ENCODE data around the gene PIEZO1. TPM values are rescaled to one million over a fixed set of nuclear protein-coding genes. Genes with fewer than 3 reads are reported as not detected.

Gene PIEZO1
- total RNA-seq, 1 donor from 2014 or later: 5.5 TPM

GRCh38 chr16:88750854-88751253 lies 34.2 kb downstream of the PIEZO1 start:
- H3K4me1 Mint-ChIP-seq: peaks cover 10% of the 10 kb centered on the region
- Histone ChIP-seq H3K27me3 (no peaks in the 10 kb centered on the region), H3K36me3 (no peaks in the 10 kb centered on the region), H3F3A (ENCODE audit: low read depth) (peaks cover 5% of the 10 kb centered on the region), H3K9ac (no peak overlapping the region), H3K27ac (no peak overlapping the region), H3K4me1 (no peaks in the 10 kb centered on the region), H3K4me2 (no peak overlapping the region), H4K20me1 (ENCODE audit: low read depth) (no peaks in the 10 kb centered on the region), H3K9me3 (ENCODE audit: low read depth) (no peaks in the 10 kb centered on the region), H3K4me3 (no peak overlapping the region), H2AFZ (replicated peaks) (no peak overlapping the region), H3K79me2 (ENCODE audit: low read depth) (no peaks in the 10 kb centered on the region)
- H3K27ac Mint-ChIP-seq: no peak overlapping the region
- TF ChIP-seq EZH2phosphoT487 (IDR thresholded peaks at IDR 0.05): no peak
- no peak for TF ChIP-seq EZH2 (IDR thresholded peaks at IDR 0.05)
- no peak for TF ChIP-seq CTCF (IDR thresholded peaks at IDR 0.05)
- H3K27me3 Mint-ChIP-seq (ENCODE audit: insufficient read depth, low read depth): peaks cover 6% of the 10 kb centered on the region
- DNase-seq (ENCODE audit: low spot score): no peak
- H3K4me3 Mint-ChIP-seq: no peak overlapping the region
- no peaks in the 10 kb centered on the region for H3K36me3 Mint-ChIP-seq
- no peaks in the 10 kb centered on the region for H3K9me3 Mint-ChIP-seq

- Mint-ChIP-seq H3K36me3 (no peaks in the 10 kb centered on the region), H3K4me3 (no peak overlapping the region), H3K27ac (no peak overlapping the region), H3K27me3 (ENCODE audit: insufficient read depth, low read depth) (peaks cover 6% of the 10 kb centered on the region), H3K9me3 (no peaks in the 10 kb centered on the region), H3K4me1 (no peaks in the 10 kb centered on the region)
- Histone ChIP-seq H3K4me2 (no peak overlapping the region), H2AFZ (replicated peaks) (no peak overlapping the region), H3K4me1 (peaks cover 10% of the 10 kb centered on the region), H3K36me3 (no peaks in the 10 kb centered on the region), H3K79me2 (ENCODE audit: low read depth) (no peaks in the 10 kb centered on the region), H3K9me3 (ENCODE audit: low read depth) (no peaks in the 10 kb centered on the region), H3K9ac (no peak overlapping the region), H3K27me3 (no peaks in the 10 kb centered on the region), H3K27ac (no peak overlapping the region), H3F3A (ENCODE audit: low read depth) (peaks cover 8% of the 10 kb centered on the region), H4K20me1 (ENCODE audit: low read depth) (no peaks in the 10 kb centered on the region), H3K4me3 (no peak overlapping the region)
- no peak for TF ChIP-seq CTCF (IDR thresholded peaks at IDR 0.05)
- TF ChIP-seq EZH2 (IDR thresholded peaks at IDR 0.05): no peak
- no peak for TF ChIP-seq EZH2phosphoT487 (IDR thresholded peaks at IDR 0.05)
- no peak for DNase-seq (ENCODE audit: low spot score)
Measured at GRCh38 chr16:88749358-88749757, 35.7 kb downstream of the PIEZO1 start.

- H3K27ac Mint-ChIP-seq: no peak overlapping the region
Measured at GRCh38 chr16:88748364-88748763, 36.7 kb downstream of the PIEZO1 start.

More at GRCh38 chr16:88748364-88748763, 36.7 kb downstream of the PIEZO1 start:
- no peaks in the 10 kb centered on the region for H3K36me3 ChIP-seq
- no peaks in the 10 kb centered on the region for H3K9me3 ChIP-seq (ENCODE audit: low read depth)
- H3K4me2 ChIP-seq: no peak overlapping the region
- peaks cover 10% of the 10 kb centered on the region for H3K4me1 ChIP-seq
- TF ChIP-seq EZH2 (IDR thresholded peaks at IDR 0.05) (no peak), EZH2phosphoT487 (IDR thresholded peaks at IDR 0.05) (no peak), CTCF (IDR thresholded peaks at IDR 0.05) (no peak)
- Mint-ChIP-seq H3K36me3 (no peaks in the 10 kb centered on the region), H3K27me3 (ENCODE audit: insufficient read depth, low read depth) (peaks cover 6% of the 10 kb centered on the region), H3K4me3 (no peak overlapping the region), H3K4me1 (no peaks in the 10 kb centered on the region), H3K9me3 (no peaks in the 10 kb centered on the region)
- no peak overlapping the region for H2AFZ ChIP-seq (replicated peaks)
- peaks cover 7% of the 10 kb centered on the region for H3F3A ChIP-seq (ENCODE audit: low read depth)
- DNase-seq (ENCODE audit: low spot score): no peak
- H3K27ac ChIP-seq: no peak overlapping the region
- no peaks in the 10 kb centered on the region for H3K27me3 ChIP-seq
- H3K9ac ChIP-seq: no peak overlapping the region
- no peak overlapping the region for H3K4me3 ChIP-seq
- H4K20me1 ChIP-seq (ENCODE audit: low read depth): no peaks in the 10 kb centered on the region
- no peaks in the 10 kb centered on the region for H3K79me2 ChIP-seq (ENCODE audit: low read depth)
